WTC11 (cell line): ENCODE measurements around the gene MIB1. TPM values are rescaled to one million over a fixed set of nuclear protein-coding genes. Genes with fewer than 3 reads are reported as not detected.

Experiments used
- ATAC-seq: fragments of 200-7000 bp; cut with Tn5 transposase; 2 replicates; pipeline ENCODE4 v1.10.0; 2021; ENCODE audit warnings: mild to moderate bottlenecking, moderate library complexity
- CTCF ChIA-PET: fragments of 300-600 bp; sonication (Branson Sonifier 250); formaldehyde crosslinking; loops from one replicate; lab custom pipeline; 2021; ENCODE audit warnings: antibody characterized with exemption; lab: Charles Lee
- POLR2A ChIA-PET: fragments of 350-600 bp; sonication (Branson Sonifier 250); formaldehyde crosslinking; loops from one replicate; lab custom pipeline; 2021; ENCODE audit warnings: antibody characterized with exemption; lab: Charles Lee
- DNase-seq: peaks from one replicate; pipeline ENCODE4 v3.0.0; 2021; ENCODE audit warnings: low spot score
- H3K27ac Mint-ChIP-seq: 2 replicates; pipeline ENCODE4 v1.8.0; 2021; ENCODE audit warnings: mixed read lengths
- H3K27me3 Mint-ChIP-seq: 2 replicates; pipeline ENCODE4 v1.8.0; 2021; ENCODE audit warnings: low read depth, mild to moderate bottlenecking, moderate library complexity, mixed read lengths
- H3K36me3 Mint-ChIP-seq: 2 replicates; pipeline ENCODE4 v1.8.0; 2021; ENCODE audit warnings: mixed read lengths
- H3K4me1 Mint-ChIP-seq: 2 replicates; pipeline ENCODE4 v1.8.0; 2022; ENCODE audit warnings: mixed read lengths
- H3K4me3 Mint-ChIP-seq: 2 replicates; pipeline ENCODE4 v1.8.0; 2021; ENCODE audit warnings: mild to moderate bottlenecking, moderate library complexity, mixed read lengths
- H3K9me3 Mint-ChIP-seq: 2 replicates; pipeline ENCODE4 v1.8.0; 2021; ENCODE audit warnings: mixed read lengths
- CREB1 ChIP-seq: sonication (generic); formaldehyde crosslinking; IDR thresholded peaks from 2 replicates; pipeline ENCODE4 v1.8.0; 2023; ENCODE audit warnings: mild to moderate bottlenecking, missing genetic modification reagents
- ELF4 ChIP-seq: sonication (generic); formaldehyde crosslinking; IDR thresholded peaks from 2 replicates; pipeline ENCODE4 v1.8.1; 2022; ENCODE audit warnings: low read depth, mild to moderate bottlenecking, moderate library complexity, missing genetic modification reagents
- GABPB1 ChIP-seq: sonication (generic); formaldehyde crosslinking; IDR thresholded peaks from 2 replicates; pipeline ENCODE4 v1.8.1; 2023; ENCODE audit warnings: mild to moderate bottlenecking, missing genetic modification reagents
- GRHL2 ChIP-seq: fragments of 250-450 bp; sonication (Bioruptor Pico); IDR thresholded peaks from 2 replicates; pipeline ENCODE4 v1.8.0; 2022; ENCODE audit warnings: mild to moderate bottlenecking, moderate library complexity; ENCODE audit not compliant: insufficient replicate concordance, severe bottlenecking
- HMGA2 ChIP-seq: fragments of 250-450 bp; sonication (Bioruptor Pico); IDR thresholded peaks from 2 replicates; pipeline ENCODE4 v1.4.0; 2021; ENCODE audit warnings: mild to moderate bottlenecking, moderate library complexity
- IRF1 ChIP-seq: sonication (generic); formaldehyde crosslinking; IDR thresholded peaks from 2 replicates; pipeline ENCODE4 v1.8.0; 2023; ENCODE audit warnings: missing genetic modification reagents
- MAX ChIP-seq: sonication (generic); formaldehyde crosslinking; IDR thresholded peaks from 2 replicates; pipeline ENCODE4 v1.8.0; 2022; ENCODE audit warnings: mild to moderate bottlenecking, missing genetic modification reagents
- MXD4 ChIP-seq: fragments of 250-450 bp; sonication (Bioruptor Pico); IDR thresholded peaks from 2 replicates; pipeline ENCODE4 v1.8.0; 2021; ENCODE audit warnings: mild to moderate bottlenecking, moderate library complexity, borderline replicate concordance
- NFATC4 ChIP-seq: fragments of 250-450 bp; sonication (Bioruptor Pico); IDR thresholded peaks from 2 replicates; pipeline ENCODE4 v1.9.0; 2021; ENCODE audit warnings: mild to moderate bottlenecking
- NR1H2 ChIP-seq: sonication (generic); formaldehyde crosslinking; IDR thresholded peaks from 2 replicates; pipeline ENCODE4 v1.9.0; 2021; ENCODE audit warnings: mild to moderate bottlenecking, moderate library complexity, missing genetic modification reagents
- NR2C2 ChIP-seq: sonication (generic); formaldehyde crosslinking; IDR thresholded peaks from 2 replicates; pipeline ENCODE4 v1.8.0; 2022; ENCODE audit warnings: mild to moderate bottlenecking, missing genetic modification reagents
- OVOL2 ChIP-seq: fragments of 250-450 bp; sonication (Bioruptor Pico); IDR thresholded peaks from 2 replicates; pipeline ENCODE4 v1.9.0; 2021; ENCODE audit warnings: mild to moderate bottlenecking, borderline replicate concordance
- RORB ChIP-seq: fragments of 250-450 bp; sonication (Bioruptor Pico); IDR thresholded peaks from 2 replicates; pipeline ENCODE4 v1.9.0; 2021; ENCODE audit warnings: mild to moderate bottlenecking
- SMAD3 ChIP-seq: sonication (generic); formaldehyde crosslinking; IDR thresholded peaks from 2 replicates; pipeline ENCODE4 v1.8.0; 2022; ENCODE audit warnings: missing genetic modification reagents, mild to moderate bottlenecking, borderline replicate concordance
- ZNF232 ChIP-seq: sonication (generic); formaldehyde crosslinking; IDR thresholded peaks from 2 replicates; pipeline ENCODE4 v1.8.0; 2022; ENCODE audit warnings: mild to moderate bottlenecking, missing genetic modification reagents
- ZNF671 ChIP-seq: fragments of 250-450 bp; sonication (Bioruptor Pico); IDR thresholded peaks from 2 replicates; pipeline ENCODE4 v1.8.0; 2021; ENCODE audit warnings: mild to moderate bottlenecking
- total RNA-seq: library from RNA; stranded (reverse); gene quantifications from 3 replicates; pipeline ENCODE4 v1.2.3, GENCODE V29; 2021
- TF ChIP-seq, protein P1 (sequence below): sonication (generic); formaldehyde crosslinking; IDR thresholded peaks from 2 replicates; pipeline ENCODE4 v1.8.1; 2022; ENCODE audit warnings: low read depth, mild to moderate bottlenecking, moderate library complexity, missing genetic modification reagents, borderline replicate concordance
- TF ChIP-seq, protein P2 (sequence below): sonication (generic); formaldehyde crosslinking; IDR thresholded peaks from 2 replicates; pipeline ENCODE4 v1.8.1; 2023; ENCODE audit warnings: mild to moderate bottlenecking, missing genetic modification reagents
- TF ChIP-seq, protein P3 (sequence below): sonication (generic); formaldehyde crosslinking; IDR thresholded peaks from 2 replicates; pipeline ENCODE4 v1.8.1; 2022; ENCODE audit warnings: missing genetic modification reagents, borderline replicate concordance
- TF ChIP-seq, protein P4 (sequence below): sonication (generic); formaldehyde crosslinking; IDR thresholded peaks from 2 replicates; pipeline ENCODE4 v1.8.1; 2023; ENCODE audit warnings: mild to moderate bottlenecking, missing genetic modification reagents, borderline replicate concordance

The MIB1 gene
- total RNA-seq, 1 experiment from 2014 or later, result 63.9 TPM

DNA sequence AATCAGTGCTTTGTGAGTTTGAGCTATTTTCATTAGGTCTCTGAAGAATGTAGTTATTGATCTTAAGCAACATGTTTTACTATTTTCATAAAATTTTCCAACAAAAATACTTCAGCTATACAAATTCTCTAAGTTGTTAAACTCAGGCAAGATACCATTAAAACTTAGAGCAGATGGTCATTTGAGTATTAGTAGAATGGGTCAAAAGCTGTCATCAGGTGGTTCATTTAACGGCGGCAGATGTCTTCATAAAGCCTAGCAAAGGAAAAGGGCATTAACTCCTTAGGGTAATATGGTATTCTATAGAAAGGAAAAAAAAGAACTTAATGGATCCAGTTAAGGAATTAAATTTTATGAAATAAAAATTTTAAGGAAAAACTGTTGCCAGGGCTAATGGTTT is 19.2 kb downstream of the MIB1 start:
- Mint-ChIP-seq H3K27ac (peak overlapping the region; percentile 51), H3K36me3 (no peaks in the 10 kb centered on the region), H3K4me1 (peaks cover 40% of the 10 kb centered on the region), H3K27me3 (no peaks in the 10 kb centered on the region), H3K4me3 (no peak overlapping the region), H3K9me3 (no peaks in the 10 kb centered on the region)
- TF ChIP-seq, protein P1, sequence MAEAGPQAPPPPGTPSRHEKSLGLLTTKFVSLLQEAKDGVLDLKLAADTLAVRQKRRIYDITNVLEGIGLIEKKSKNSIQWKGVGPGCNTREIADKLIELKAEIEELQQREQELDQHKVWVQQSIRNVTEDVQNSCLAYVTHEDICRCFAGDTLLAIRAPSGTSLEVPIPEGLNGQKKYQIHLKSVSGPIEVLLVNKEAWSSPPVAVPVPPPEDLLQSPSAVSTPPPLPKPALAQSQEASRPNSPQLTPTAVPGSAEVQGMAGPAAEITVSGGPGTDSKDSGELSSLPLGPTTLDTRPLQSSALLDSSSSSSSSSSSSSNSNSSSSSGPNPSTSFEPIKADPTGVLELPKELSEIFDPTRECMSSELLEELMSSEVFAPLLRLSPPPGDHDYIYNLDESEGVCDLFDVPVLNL (CRISPR knock-in tag), result no peak
- TF ChIP-seq RORB (CRISPR knock-in tag), result no peak
- no peak for TF ChIP-seq ZNF232
- no peak for TF ChIP-seq NR2C2 (CRISPR knock-in tag)
- TF ChIP-seq MAX (CRISPR knock-in tag), result no peak
- TF ChIP-seq GRHL2, result no peak
- TF ChIP-seq ZNF671 (CRISPR knock-in tag), result no peak
- TF ChIP-seq CREB1, result no peak
- no peak for TF ChIP-seq MXD4
- no peak for TF ChIP-seq NR1H2 (CRISPR knock-in tag)
- no peak for TF ChIP-seq NFATC4 (CRISPR knock-in tag)
- no peak for TF ChIP-seq IRF1
- no peak for TF ChIP-seq SMAD3 (CRISPR knock-in tag)
- TF ChIP-seq, protein P2, sequence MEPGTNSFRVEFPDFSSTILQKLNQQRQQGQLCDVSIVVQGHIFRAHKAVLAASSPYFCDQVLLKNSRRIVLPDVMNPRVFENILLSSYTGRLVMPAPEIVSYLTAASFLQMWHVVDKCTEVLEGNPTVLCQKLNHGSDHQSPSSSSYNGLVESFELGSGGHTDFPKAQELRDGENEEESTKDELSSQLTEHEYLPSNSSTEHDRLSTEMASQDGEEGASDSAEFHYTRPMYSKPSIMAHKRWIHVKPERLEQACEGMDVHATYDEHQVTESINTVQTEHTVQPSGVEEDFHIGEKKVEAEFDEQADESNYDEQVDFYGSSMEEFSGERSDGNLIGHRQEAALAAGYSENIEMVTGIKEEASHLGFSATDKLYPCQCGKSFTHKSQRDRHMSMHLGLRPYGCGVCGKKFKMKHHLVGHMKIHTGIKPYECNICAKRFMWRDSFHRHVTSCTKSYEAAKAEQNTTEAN (CRISPR knock-in tag), result no peak
- no peak for TF ChIP-seq GABPB1 (CRISPR knock-in tag)
- no peak for TF ChIP-seq ELF4 (CRISPR knock-in tag)
- no peak for TF ChIP-seq HMGA2
- TF ChIP-seq, protein P3, sequence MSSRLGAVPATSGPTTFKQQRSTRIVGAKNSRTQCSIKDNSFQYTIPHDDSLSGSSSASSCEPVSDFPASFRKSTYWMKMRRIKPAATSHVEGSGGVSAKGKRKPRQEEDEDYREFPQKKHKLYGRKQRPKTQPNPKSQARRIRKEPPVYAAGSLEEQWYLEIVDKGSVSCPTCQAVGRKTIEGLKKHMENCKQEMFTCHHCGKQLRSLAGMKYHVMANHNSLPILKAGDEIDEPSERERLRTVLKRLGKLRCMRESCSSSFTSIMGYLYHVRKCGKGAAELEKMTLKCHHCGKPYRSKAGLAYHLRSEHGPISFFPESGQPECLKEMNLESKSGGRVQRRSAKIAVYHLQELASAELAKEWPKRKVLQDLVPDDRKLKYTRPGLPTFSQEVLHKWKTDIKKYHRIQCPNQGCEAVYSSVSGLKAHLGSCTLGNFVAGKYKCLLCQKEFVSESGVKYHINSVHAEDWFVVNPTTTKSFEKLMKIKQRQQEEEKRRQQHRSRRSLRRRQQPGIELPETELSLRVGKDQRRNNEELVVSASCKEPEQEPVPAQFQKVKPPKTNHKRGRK (CRISPR knock-in tag), result no peak
- no peak for TF ChIP-seq OVOL2
- TF ChIP-seq, protein P4, sequence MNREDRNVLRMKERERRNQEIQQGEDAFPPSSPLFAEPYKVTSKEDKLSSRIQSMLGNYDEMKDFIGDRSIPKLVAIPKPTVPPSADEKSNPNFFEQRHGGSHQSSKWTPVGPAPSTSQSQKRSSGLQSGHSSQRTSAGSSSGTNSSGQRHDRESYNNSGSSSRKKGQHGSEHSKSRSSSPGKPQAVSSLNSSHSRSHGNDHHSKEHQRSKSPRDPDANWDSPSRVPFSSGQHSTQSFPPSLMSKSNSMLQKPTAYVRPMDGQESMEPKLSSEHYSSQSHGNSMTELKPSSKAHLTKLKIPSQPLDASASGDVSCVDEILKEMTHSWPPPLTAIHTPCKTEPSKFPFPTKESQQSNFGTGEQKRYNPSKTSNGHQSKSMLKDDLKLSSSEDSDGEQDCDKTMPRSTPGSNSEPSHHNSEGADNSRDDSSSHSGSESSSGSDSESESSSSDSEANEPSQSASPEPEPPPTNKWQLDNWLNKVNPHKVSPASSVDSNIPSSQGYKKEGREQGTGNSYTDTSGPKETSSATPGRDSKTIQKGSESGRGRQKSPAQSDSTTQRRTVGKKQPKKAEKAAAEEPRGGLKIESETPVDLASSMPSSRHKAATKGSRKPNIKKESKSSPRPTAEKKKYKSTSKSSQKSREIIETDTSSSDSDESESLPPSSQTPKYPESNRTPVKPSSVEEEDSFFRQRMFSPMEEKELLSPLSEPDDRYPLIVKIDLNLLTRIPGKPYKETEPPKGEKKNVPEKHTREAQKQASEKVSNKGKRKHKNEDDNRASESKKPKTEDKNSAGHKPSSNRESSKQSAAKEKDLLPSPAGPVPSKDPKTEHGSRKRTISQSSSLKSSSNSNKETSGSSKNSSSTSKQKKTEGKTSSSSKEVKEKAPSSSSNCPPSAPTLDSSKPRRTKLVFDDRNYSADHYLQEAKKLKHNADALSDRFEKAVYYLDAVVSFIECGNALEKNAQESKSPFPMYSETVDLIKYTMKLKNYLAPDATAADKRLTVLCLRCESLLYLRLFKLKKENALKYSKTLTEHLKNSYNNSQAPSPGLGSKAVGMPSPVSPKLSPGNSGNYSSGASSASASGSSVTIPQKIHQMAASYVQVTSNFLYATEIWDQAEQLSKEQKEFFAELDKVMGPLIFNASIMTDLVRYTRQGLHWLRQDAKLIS (CRISPR knock-in tag), result no peak
- ChIA-PET CTCF (interaction anchor here (1.1 to 1.4 kb wide), 3 partner anchors 9 to 159 kb away, joined by 3 to 4 read pairs (median 3); partner anchors contain the start of gene ESCO1), POLR2A (no interaction called here)
- DNase-seq, result no peak
- ATAC-seq, result no peak
